Endothelial cell of umbilical vein (primary cell): Measurements from ENCODE around the gene TRRAP.

Experiments
- MYC ChIP-seq: IDR thresholded peaks from one replicate; pipeline ENCODE4 v1.6.1; 2011; ENCODE audit warnings: mild to moderate bottlenecking, low read depth, low read length
- TF ChIP-seq, protein P1 (sequence below), 2 donors: IDR thresholded peaks; 1 replicate in 1 of 2; 2 replicates in 1 of 2; pipeline ENCODE4 v1.5.1; 2011; ENCODE audit warnings: low read length in 2 of 2, mild to moderate bottlenecking in 2 of 2, moderate library complexity in 2 of 2, control low read depth in 1 of 2, inconsistent platforms in 1 of 2, low read depth in 1 of 2; ENCODE audit not compliant: insufficient read depth in 1 of 2; ENCODE audit errors: extremely low read depth in 1 of 2

- TF ChIP-seq, protein P1, sequence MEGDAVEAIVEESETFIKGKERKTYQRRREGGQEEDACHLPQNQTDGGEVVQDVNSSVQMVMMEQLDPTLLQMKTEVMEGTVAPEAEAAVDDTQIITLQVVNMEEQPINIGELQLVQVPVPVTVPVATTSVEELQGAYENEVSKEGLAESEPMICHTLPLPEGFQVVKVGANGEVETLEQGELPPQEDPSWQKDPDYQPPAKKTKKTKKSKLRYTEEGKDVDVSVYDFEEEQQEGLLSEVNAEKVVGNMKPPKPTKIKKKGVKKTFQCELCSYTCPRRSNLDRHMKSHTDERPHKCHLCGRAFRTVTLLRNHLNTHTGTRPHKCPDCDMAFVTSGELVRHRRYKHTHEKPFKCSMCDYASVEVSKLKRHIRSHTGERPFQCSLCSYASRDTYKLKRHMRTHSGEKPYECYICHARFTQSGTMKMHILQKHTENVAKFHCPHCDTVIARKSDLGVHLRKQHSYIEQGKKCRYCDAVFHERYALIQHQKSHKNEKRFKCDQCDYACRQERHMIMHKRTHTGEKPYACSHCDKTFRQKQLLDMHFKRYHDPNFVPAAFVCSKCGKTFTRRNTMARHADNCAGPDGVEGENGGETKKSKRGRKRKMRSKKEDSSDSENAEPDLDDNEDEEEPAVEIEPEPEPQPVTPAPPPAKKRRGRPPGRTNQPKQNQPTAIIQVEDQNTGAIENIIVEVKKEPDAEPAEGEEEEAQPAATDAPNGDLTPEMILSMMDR (IDR thresholded peaks at IDR 0.05; ENCODE audit: extremely low read depth in 1 of 2, insufficient read depth in 1 of 2, low read depth in 1 of 2, low read length in 2 of 2), result no peak
- TF ChIP-seq MYC, result no peak
Observed at GRCh38 chr7:98998821-98999725, 120.7 kb downstream of the TRRAP start.
